Upper lobe of right lung (tissue), 1 donor: Measurements from ENCODE around the gene URB2. TPM values are rescaled to one million over a fixed set of nuclear protein-coding genes. Genes with fewer than 3 reads are reported as not detected.

ENCODE experiments used
- ATAC-seq: fragments of 200-7000 bp; cut with Tn5 transposase; one replicate; pipeline ENCODE4 v1.9.1; 2020; ENCODE audit warnings: mild to moderate bottlenecking, moderate library complexity
- DNase-seq: peaks from one replicate; pipeline ENCODE4 v3.0.0-alpha.2; 2020
- H3K27ac ChIP-seq: fragments of 200-600 bp; one replicate; pipeline ENCODE4 v1.8.0; 2022
- H3K27me3 ChIP-seq: fragments of 200-600 bp; one replicate; pipeline ENCODE4 v1.8.0; 2022; ENCODE audit warnings: mild to moderate bottlenecking
- H3K36me3 ChIP-seq: fragments of 200-600 bp; one replicate; pipeline ENCODE4 v1.8.0; 2022
- H3K4me1 ChIP-seq: fragments of 200-600 bp; one replicate; pipeline ENCODE4 v1.8.0; 2022
- H3K4me3 ChIP-seq: fragments of 200-600 bp; one replicate; pipeline ENCODE4 v1.8.0; 2022; ENCODE audit warnings: mild to moderate bottlenecking
- H3K9me3 ChIP-seq: fragments of 200-600 bp; one replicate; pipeline ENCODE4 v1.8.0; 2022
- intact Hi-C: fragments of 100-400 bp; cut with DNase I; formaldehyde crosslinking; loops from one replicate; pipeline ENCODE4 v1.11.0; 2022
- total RNA-seq: library from RNA; stranded (reverse); fragmentation: NEBNext Ultra II Directional; extraction: Animal tissue kit (Norgen Biotek cat#: 25700); gene quantifications from one replicate; pipeline ENCODE4 v1.2.1, GENCODE V29; 2021
- TF ChIP-seq, protein P1 (sequence below): fragments of 200-600 bp; IDR thresholded peaks from one replicate; pipeline ENCODE4 v1.8.0; 2022; ENCODE audit warnings: antibody characterized with exemption
- donor health status: DM: no; HTN: yes; CAD: no; lungs with severe emphysema.

URB2 gene
- total RNA-seq, 1 donor from 2014 or later, result 8.4 TPM

- ATAC-seq, result no peak
- H3K27ac ChIP-seq, result no peak overlapping the region
- H3K4me1 ChIP-seq, result no peaks in the 10 kb centered on the region
- H3K4me3 ChIP-seq, result no peak overlapping the region
- no peaks in the 10 kb centered on the region for H3K27me3 ChIP-seq
- peaks cover 7% of the 10 kb centered on the region for H3K9me3 ChIP-seq
- no peaks in the 10 kb centered on the region for H3K36me3 ChIP-seq
- TF ChIP-seq, protein P1, sequence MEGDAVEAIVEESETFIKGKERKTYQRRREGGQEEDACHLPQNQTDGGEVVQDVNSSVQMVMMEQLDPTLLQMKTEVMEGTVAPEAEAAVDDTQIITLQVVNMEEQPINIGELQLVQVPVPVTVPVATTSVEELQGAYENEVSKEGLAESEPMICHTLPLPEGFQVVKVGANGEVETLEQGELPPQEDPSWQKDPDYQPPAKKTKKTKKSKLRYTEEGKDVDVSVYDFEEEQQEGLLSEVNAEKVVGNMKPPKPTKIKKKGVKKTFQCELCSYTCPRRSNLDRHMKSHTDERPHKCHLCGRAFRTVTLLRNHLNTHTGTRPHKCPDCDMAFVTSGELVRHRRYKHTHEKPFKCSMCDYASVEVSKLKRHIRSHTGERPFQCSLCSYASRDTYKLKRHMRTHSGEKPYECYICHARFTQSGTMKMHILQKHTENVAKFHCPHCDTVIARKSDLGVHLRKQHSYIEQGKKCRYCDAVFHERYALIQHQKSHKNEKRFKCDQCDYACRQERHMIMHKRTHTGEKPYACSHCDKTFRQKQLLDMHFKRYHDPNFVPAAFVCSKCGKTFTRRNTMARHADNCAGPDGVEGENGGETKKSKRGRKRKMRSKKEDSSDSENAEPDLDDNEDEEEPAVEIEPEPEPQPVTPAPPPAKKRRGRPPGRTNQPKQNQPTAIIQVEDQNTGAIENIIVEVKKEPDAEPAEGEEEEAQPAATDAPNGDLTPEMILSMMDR, result no peak
- intact Hi-C loops, result no loop called here
- no peak for DNase-seq
These were observed 83.5 kb downstream of the URB2 start for GRCh38 chr1:229709500-229710013.

Other genes starting within 250 kb of the URB2 start
- not detected for gene ACTA1, start 192.2 kb upstream of the URB2 start, total RNA-seq
- gene NUP133, start 117.9 kb upstream of the URB2 start, total RNA-seq, result 33.8 TPM
- 17.3 TPM for gene ABCB10, start 67.5 kb upstream of the URB2 start, total RNA-seq
- gene TAF5L, start 125 bp upstream of the URB2 start, total RNA-seq, result 22.1 TPM